SK-N-SH (cell line): ENCODE results near the gene TEX101. TPM values are rescaled to one million over a fixed set of nuclear protein-coding genes. Genes with fewer than 3 reads are reported as not detected.

ENCODE experiments used
- CTCF ChIA-PET: fragments of 300-600, 350-600 bp; formaldehyde crosslinking; extraction: SDS; loops from one replicate; lab custom pipeline; 2021; lab: Yijun Ruan, JAX
- POLR2A ChIA-PET: fragments of 350-600 bp; sonication (Branson Sonifier 250); formaldehyde crosslinking; extraction: SDS; loops from one replicate; lab custom pipeline; 2020; ENCODE audit warnings: antibody characterized with exemption, inconsistent platforms; lab: Yijun Ruan, JAX
- DNase-seq: peaks from one replicate; pipeline ENCODE4 v3.0.0; 2012
- H2AFZ ChIP-seq: fragments of 200-600 bp; sonication (generic); 2 replicates; pipeline ENCODE4 v1.8.1; 2016; ENCODE audit warnings: antibody characterized with exemption, mild to moderate bottlenecking, low read depth
- H3F3A ChIP-seq: fragments of 200-600 bp; sonication (generic); replicated peaks from 2 replicates; pipeline ENCODE3; 2016; ENCODE audit warnings: antibody characterized with exemption, mild to moderate bottlenecking; ENCODE audit not compliant: insufficient read depth
- H3K27ac ChIP-seq, 2 experiments: fragments of 200-500 bp in 1 of 2; fragments of 200-600 bp in 1 of 2; sonication (Bioruptor generic) in 1 of 2; sonication (generic), shearing (Covaris generic) in 1 of 2; 2 replicates each; pipeline versions ENCODE4 v1.5.1 to v1.6.1; 2014 to 2016; ENCODE audit warnings: low read depth in 2 of 2, inconsistent platforms in 1 of 2, low read length in 1 of 2, mild to moderate bottlenecking in 1 of 2, mixed read lengths in 1 of 2
- H3K27me3 ChIP-seq: fragments of 200-600 bp; sonication (generic), shearing (Covaris generic); 2 replicates; pipeline ENCODE4 v1.6.1; 2016; ENCODE audit warnings: mixed run types; ENCODE audit not compliant: insufficient read depth
- H3K36me3 ChIP-seq, 2 experiments: fragments of 200-500 bp in 1 of 2; fragments of 200-600 bp in 1 of 2; sonication (Bioruptor generic) in 1 of 2; sonication (generic) in 1 of 2; replicated peaks in 1 of 2; 2 replicates each; pipeline versions ENCODE3 to v1.5.1; 2014 to 2016; ENCODE audit warnings: low read length in 1 of 2, mild to moderate bottlenecking in 1 of 2; ENCODE audit not compliant: insufficient read depth in 2 of 2, control insufficient read depth in 1 of 2
- H3K4me1 ChIP-seq, 2 experiments: fragments of 200-500 bp in 1 of 2; fragments of 200-600 bp in 1 of 2; sonication (Bioruptor generic) in 1 of 2; sonication (generic), shearing (Covaris generic) in 1 of 2; 2 replicates each; pipeline versions ENCODE4 v1.5.1 to v1.6.1; 2014 to 2016; ENCODE audit warnings: low read depth in 1 of 2, low read length in 1 of 2, mixed run types in 1 of 2; ENCODE audit not compliant: insufficient read depth in 2 of 2, control insufficient read depth in 1 of 2
- H3K4me2 ChIP-seq: fragments of 200-600 bp; sonication (generic), shearing (Covaris generic); 2 replicates; pipeline ENCODE4 v1.6.1; 2017; ENCODE audit warnings: mixed run types
- H3K4me3 ChIP-seq, 2 experiments: fragments of 200-500 bp in 1 of 2; fragments of 200-600 bp in 1 of 2; sonication (Bioruptor generic) in 1 of 2; sonication (generic), shearing (Covaris generic) in 1 of 2; 2 replicates each; pipeline versions ENCODE4 v1.5.1 to v1.8.1; 2014 to 2016; ENCODE audit warnings: low read depth in 2 of 2, inconsistent platforms in 1 of 2, low read length in 1 of 2, mild to moderate bottlenecking in 1 of 2, mixed read lengths in 1 of 2, moderate library complexity in 1 of 2
- H3K79me2 ChIP-seq: fragments of 200-600 bp; sonication (generic); 2 replicates; pipeline ENCODE4 v1.8.1; 2017; ENCODE audit warnings: mild to moderate bottlenecking; ENCODE audit not compliant: insufficient read depth
- H3K9ac ChIP-seq: fragments of 200-600 bp; sonication (generic); 2 replicates; pipeline ENCODE4 v1.6.1; 2017; ENCODE audit warnings: mixed run types
- H3K9me2 ChIP-seq: fragments of 200-600 bp; sonication (generic); 2 replicates; pipeline ENCODE4 v1.6.1; 2017; ENCODE audit warnings: mixed run types
- H3K9me3 ChIP-seq: fragments of 200-600 bp; sonication (generic); 2 replicates; pipeline ENCODE4 v1.6.1; 2017; ENCODE audit warnings: mixed run types, mild to moderate bottlenecking, moderate library complexity
- H4K20me1 ChIP-seq: fragments of 200-600 bp; sonication (generic); 2 replicates; pipeline ENCODE4 v1.6.1; 2017; ENCODE audit warnings: mild to moderate bottlenecking, mixed run types; ENCODE audit not compliant: insufficient read depth
- EP300 ChIP-seq, 2 experiments: IDR thresholded peaks; 2 replicates each; pipeline versions ENCODE4 v1.4.0 to v1.6.1; 2012; ENCODE audit warnings: borderline replicate concordance in 1 of 2, low read depth in 1 of 2, low read length in 1 of 2
- FOXJ3 ChIP-seq: sonication (generic); formaldehyde crosslinking; IDR thresholded peaks from 2 replicates; pipeline ENCODE4 v1.5.1; 2020; ENCODE audit warnings: mild to moderate bottlenecking, missing genetic modification reagents
- MXI1 ChIP-seq: IDR thresholded peaks from 2 replicates; pipeline ENCODE4 v1.6.1; 2012; ENCODE audit warnings: mild to moderate bottlenecking, low read depth, low read length, improper control_type of control experiment
- NRF1 ChIP-seq: IDR thresholded peaks from 2 replicates; pipeline ENCODE4 v1.6.1; 2012; ENCODE audit warnings: low read depth, mild to moderate bottlenecking, low read length
- YY1 ChIP-seq: IDR thresholded peaks from 2 replicates; pipeline ENCODE4 v1.4.0; 2012; ENCODE audit warnings: low read depth, mild to moderate bottlenecking
- WGBS: methylation state at CpG from one replicate; pipeline ENCODE4 v1.1.6; 2017; ENCODE audit warnings: low lambda C conversion rate; 5-methylcytosine and 5-hydroxymethylcytosine counted together
- polyA plus RNA-seq, 3 experiments: library from polyadenylated mRNA; depleted of rRNA; stranded (reverse); fragments of >200 nt; gene quantifications; 2 replicates each; pipeline ENCODE4 v1.2.3, GENCODE V29; 2012
- TF ChIP-seq, protein P1 (sequence below): fragments of 200-600 bp; sonication (generic); IDR thresholded peaks from 2 replicates; pipeline ENCODE4 v1.6.1; 2017; ENCODE audit warnings: antibody characterized with exemption, mild to moderate bottlenecking, moderate library complexity
- TF ChIP-seq, protein P2 (sequence below): IDR thresholded peaks from 2 replicates; pipeline ENCODE4 v1.4.0; 2012; ENCODE audit warnings: low read depth, borderline replicate concordance
- TF ChIP-seq, protein P3 (sequence below): fragments of 150-350 bp; IDR thresholded peaks from 2 replicates; pipeline ENCODE4 v1.6.1; 2017; ENCODE audit warnings: antibody characterized with exemption, low read length, low read depth, borderline replicate concordance

Gene TEX101
- polyA plus RNA-seq, 1 of the 3 experiments (the other 2 are of a cell fraction), result 0.07 TPM

DNA sequence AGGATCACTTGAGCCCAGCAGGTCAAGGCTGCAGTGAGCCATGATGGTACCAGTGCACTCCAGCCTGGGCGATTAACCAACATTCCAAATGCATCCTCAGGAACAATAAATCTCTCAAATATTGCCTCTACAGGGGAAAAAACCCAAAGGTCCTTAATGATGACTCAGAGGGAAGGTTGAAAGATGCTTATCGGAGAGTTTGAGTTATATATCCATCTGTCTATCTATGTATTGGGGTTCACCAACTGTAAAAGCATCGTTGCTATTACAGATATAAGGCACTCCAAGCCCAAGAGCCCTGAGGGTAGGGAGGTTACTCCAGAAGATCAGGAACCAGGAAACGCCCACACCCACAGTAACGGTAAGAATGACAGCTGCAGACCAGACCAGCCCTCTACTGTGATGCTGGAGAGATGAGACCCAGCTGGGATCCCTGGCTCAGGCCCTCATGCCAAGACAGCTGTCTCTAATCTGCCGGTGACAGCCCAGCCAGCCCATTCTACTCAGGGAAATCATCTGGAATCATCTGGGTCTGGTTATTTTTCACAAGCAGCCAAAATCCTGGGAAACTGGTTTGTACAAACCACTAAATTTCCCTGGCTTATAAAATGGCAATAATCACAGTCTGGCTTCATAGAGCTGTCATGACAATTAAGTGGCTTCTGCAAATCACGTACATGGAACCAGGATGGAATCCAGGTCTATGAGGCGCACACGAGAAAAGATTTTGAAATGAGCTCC is 23.8 kb downstream of the TEX101 start (continued):
- TF ChIP-seq, protein P1, sequence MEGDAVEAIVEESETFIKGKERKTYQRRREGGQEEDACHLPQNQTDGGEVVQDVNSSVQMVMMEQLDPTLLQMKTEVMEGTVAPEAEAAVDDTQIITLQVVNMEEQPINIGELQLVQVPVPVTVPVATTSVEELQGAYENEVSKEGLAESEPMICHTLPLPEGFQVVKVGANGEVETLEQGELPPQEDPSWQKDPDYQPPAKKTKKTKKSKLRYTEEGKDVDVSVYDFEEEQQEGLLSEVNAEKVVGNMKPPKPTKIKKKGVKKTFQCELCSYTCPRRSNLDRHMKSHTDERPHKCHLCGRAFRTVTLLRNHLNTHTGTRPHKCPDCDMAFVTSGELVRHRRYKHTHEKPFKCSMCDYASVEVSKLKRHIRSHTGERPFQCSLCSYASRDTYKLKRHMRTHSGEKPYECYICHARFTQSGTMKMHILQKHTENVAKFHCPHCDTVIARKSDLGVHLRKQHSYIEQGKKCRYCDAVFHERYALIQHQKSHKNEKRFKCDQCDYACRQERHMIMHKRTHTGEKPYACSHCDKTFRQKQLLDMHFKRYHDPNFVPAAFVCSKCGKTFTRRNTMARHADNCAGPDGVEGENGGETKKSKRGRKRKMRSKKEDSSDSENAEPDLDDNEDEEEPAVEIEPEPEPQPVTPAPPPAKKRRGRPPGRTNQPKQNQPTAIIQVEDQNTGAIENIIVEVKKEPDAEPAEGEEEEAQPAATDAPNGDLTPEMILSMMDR, result no peak
- TF ChIP-seq, protein P2, sequence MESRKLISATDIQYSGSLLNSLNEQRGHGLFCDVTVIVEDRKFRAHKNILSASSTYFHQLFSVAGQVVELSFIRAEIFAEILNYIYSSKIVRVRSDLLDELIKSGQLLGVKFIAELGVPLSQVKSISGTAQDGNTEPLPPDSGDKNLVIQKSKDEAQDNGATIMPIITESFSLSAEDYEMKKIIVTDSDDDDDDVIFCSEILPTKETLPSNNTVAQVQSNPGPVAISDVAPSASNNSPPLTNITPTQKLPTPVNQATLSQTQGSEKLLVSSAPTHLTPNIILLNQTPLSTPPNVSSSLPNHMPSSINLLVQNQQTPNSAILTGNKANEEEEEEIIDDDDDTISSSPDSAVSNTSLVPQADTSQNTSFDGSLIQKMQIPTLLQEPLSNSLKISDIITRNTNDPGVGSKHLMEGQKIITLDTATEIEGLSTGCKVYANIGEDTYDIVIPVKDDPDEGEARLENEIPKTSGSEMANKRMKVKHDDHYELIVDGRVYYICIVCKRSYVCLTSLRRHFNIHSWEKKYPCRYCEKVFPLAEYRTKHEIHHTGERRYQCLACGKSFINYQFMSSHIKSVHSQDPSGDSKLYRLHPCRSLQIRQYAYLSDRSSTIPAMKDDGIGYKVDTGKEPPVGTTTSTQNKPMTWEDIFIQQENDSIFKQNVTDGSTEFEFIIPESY, result no peak
- TF ChIP-seq YY1 (no peak), FOXJ3 (CRISPR knock-in tag) (peak; percentile 65; the same call in 1 of the 2 replicates), MXI1 (no peak)
- TF ChIP-seq, protein P3, sequence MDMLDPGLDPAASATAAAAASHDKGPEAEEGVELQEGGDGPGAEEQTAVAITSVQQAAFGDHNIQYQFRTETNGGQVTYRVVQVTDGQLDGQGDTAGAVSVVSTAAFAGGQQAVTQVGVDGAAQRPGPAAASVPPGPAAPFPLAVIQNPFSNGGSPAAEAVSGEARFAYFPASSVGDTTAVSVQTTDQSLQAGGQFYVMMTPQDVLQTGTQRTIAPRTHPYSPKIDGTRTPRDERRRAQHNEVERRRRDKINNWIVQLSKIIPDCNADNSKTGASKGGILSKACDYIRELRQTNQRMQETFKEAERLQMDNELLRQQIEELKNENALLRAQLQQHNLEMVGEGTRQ, result no peak

DNA sequence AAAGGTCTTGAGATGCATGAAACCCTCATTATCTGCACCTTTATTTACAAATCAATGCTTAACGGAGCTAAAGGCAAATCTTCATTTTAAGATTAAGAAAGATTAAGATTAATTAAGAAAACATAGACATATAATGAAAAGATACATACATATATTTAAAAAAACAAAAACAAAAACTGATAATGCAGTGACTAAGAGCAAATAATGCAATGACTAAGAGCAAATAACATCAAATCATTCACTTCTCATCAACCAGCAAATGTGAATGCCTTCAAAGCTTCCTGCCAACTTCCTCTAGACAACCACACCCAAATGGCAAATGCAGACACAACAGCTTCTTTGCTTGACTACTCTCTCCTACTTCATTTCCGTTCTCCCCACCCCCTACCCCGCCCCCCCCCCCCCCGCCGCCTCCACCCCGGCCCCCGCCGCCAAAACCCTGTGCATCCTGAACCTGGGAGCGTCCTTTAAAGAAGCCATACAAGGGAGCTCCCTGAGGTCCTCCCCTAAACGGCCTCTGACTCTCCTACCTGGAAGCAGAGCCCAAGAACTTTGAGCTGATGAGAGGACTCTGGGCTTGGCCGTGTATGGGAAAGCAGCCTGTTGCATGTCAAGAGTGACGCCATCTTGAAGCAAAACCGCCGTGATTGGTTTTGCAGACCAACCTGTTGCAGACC is 24.5 kb downstream of the TEX101 start:
- CTCF ChIA-PET, result interaction anchor here (0.6 to 19.6 kb wide), 4 partner anchors 9 to 109 kb away, joined by 3 to 632 read pairs (median 10); partner anchors contain the start of genes ETHE1 and ZNF575
- H3K9me2 ChIP-seq, result no peaks in the 10 kb centered on the region
- WGBS, result 27% methylated on average over 13 of the region's 14 CpGs
- DNase-seq, result no peak
- peaks cover 0 to 7% of the 10 kb centered on the region in 2 experiments; a peak in 1 of 4 replicates for H3K4me1 ChIP-seq
- no peak overlapping the region for H3K4me3 ChIP-seq
- no peaks in the 10 kb centered on the region for H3K9me3 ChIP-seq
- TF ChIP-seq EP300 (IDR thresholded peaks at IDR 0.05; ENCODE audit: borderline replicate concordance in 1 of 2, low read depth in 1 of 2, low read length in 1 of 2) (peak in 1 of 2 experiments; percentile 24; a peak in 1 of 4 replicates), NRF1 (no peak)
- no peak overlapping the region for H2AFZ ChIP-seq
- H3K27ac ChIP-seq, result peak overlapping the region; percentile 25 to 69; a peak in 3 of 4 replicates
- no peaks in the 10 kb centered on the region for H3K36me3 ChIP-seq
- POLR2A ChIA-PET, result interaction anchor here (0.7 to 1.3 kb wide), 2 partner anchors 71 to 80 kb away, joined by 3 to 4 read pairs; no protein-coding TSS in a partner anchor
- no peak overlapping the region for H3K4me2 ChIP-seq
- peaks cover 28% of the 10 kb centered on the region; the same call in 1 of the 2 replicates for H3K27me3 ChIP-seq
- H3F3A ChIP-seq, result peaks cover 14% of the 10 kb centered on the region
- no peak overlapping the region for H3K9ac ChIP-seq
- peaks cover 3% of the 10 kb centered on the region; the same call in 1 of the 2 replicates for H4K20me1 ChIP-seq
- H3K79me2 ChIP-seq, result no peaks in the 10 kb centered on the region
